ENCODE data around the gene GALT. TPM values are rescaled to one million over a fixed set of nuclear protein-coding genes. Genes with fewer than 3 reads are reported as not detected.

GALT gene
- polyA plus RNA-seq = 10 to 100 TPM; 16.6 to 27.3 TPM

DNA sequence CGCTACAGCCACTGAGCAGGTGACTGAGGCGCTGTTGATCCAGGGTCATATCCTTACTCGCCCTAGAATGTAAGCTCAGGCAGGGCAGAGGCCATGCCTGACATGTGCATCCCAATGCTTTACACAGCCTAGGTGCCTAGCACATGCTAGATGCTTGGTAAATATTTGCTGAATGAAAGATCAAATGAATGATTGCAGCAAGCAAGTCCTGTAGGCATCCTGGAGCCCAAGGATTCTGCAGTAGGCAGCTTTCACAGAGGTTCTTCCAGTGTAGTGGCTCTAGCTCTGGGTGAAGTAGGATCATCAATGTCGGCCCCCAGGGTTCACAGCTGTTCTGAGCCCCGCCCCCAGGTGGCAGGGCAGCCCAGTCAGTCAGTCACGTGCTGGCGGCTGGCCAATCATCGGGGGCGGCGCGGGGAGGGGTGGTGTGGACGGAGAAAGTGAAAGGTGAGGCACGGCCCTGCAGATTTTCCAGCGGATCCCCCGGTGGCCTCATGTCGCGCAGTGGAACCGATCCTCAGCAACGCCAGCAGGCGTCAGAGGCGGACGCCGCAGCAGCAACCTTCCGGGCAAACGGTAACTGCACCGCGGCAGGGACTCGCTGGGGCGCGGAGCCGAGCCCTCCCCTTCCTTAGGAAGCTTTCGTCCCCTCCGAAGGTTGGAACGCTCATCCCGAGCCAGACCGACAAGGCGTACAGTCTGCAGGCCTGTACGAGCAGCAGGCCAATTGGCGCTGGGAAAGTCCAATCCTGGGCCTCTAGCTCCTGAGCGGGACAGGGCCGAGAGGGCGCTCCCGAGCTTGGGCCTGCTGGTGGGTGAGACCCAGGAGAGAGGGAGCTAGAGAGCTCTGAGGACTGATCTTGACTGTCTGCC lies at the start of gene GALT:
Gene GALT, plus strand, starts transcription at position 465 of the 873 bp plus-strand sequence. Its CDS starts 30 bp downstream, at position 495.
- Histone ChIP-seq H3K27ac (ENCODE audit: low read depth in 2 of 2, low read length in 1 of 2) (peak within 1 kb of the TSS; percentile 81 to 86), H3K36me3 (ENCODE audit: control insufficient read depth in 2 of 2, insufficient read depth in 2 of 2, low read length in 1 of 2) (peaks cover 0 to 16% of the 10 kb centered on the region in 2 donors), H3K4me3 (ENCODE audit: low read depth in 1 of 2, low read length in 2 of 2) (peak within 1 kb of the TSS; percentile 72 to 80), H3K9me3 (ENCODE audit: control insufficient read depth in 2 of 2, insufficient read depth in 1 of 2, low read depth in 1 of 2, low read length in 1 of 2) (no peaks in the 10 kb centered on the region), H3K27me3 (ENCODE audit: control insufficient read depth in 1 of 2, insufficient read depth in 2 of 2, low read length in 2 of 2) (no peaks in the 10 kb centered on the region), H3K4me1 (ENCODE audit: control insufficient read depth in 2 of 2, insufficient read depth in 2 of 2, low read length in 1 of 2) (peaks cover 12 to 16% of the 10 kb centered on the region in 2 donors)
- WGBS, 2 donors = 5% methylated on average over 43 of the region's 43 CpGs

- Histone ChIP-seq H3K4me1 (ENCODE audit: control insufficient read depth in 2 of 2, insufficient read depth in 2 of 2, low read length in 1 of 2) (peaks cover 3 to 6% of the 10 kb centered on the region in 2 donors), H3K27me3 (ENCODE audit: control insufficient read depth in 1 of 2, insufficient read depth in 2 of 2, low read length in 2 of 2) (no peaks in the 10 kb centered on the region), H3K4me3 (ENCODE audit: low read depth in 1 of 2, low read length in 2 of 2) (no peak overlapping the region), H3K27ac (ENCODE audit: low read depth in 2 of 2, low read length in 1 of 2) (no peak overlapping the region), H3K9me3 (ENCODE audit: control insufficient read depth in 2 of 2, insufficient read depth in 1 of 2, low read depth in 1 of 2, low read length in 1 of 2) (no peaks in the 10 kb centered on the region), H3K36me3 (ENCODE audit: control insufficient read depth in 2 of 2, insufficient read depth in 2 of 2, low read length in 1 of 2) (no peaks in the 10 kb centered on the region)
- 67 to 90% methylated on average over 1 of the region's 1 CpG for WGBS, 2 donors
Observed at GRCh38 chr9:34599546-34599945, 46.9 kb upstream of the GALT start.

DNA sequence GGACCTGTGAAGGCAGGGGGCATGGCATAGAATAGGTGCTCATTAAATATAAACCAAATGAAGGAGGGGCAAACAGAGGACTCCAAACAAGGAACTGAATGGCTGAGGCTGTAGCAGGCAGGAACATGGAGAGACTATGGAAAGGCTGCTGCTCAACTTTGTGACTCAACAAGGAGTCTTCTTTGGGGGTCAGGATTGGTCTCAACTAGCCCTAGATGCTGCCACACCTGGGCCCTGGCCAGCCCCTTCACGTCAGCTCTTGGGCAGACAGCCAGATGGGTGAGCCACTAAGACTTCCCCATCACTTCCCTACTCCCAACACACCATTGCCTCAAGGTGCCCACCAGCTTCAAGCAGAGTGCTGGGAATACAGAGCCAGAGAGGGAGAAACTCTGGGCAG lies 45.6 kb upstream of the GALT start:
- Histone ChIP-seq H3K9me3 (ENCODE audit: control insufficient read depth in 2 of 2, insufficient read depth in 1 of 2, low read depth in 1 of 2, low read length in 1 of 2) (no peaks in the 10 kb centered on the region), H3K4me3 (ENCODE audit: low read depth in 1 of 2, low read length in 2 of 2) (no peak overlapping the region), H3K36me3 (ENCODE audit: control insufficient read depth in 2 of 2, insufficient read depth in 2 of 2, low read length in 1 of 2) (no peaks in the 10 kb centered on the region), H3K27ac (ENCODE audit: low read depth in 2 of 2, low read length in 1 of 2) (no peak overlapping the region), H3K4me1 (ENCODE audit: control insufficient read depth in 2 of 2, insufficient read depth in 2 of 2, low read length in 1 of 2) (peaks cover 3 to 6% of the 10 kb centered on the region in 2 donors), H3K27me3 (ENCODE audit: control insufficient read depth in 1 of 2, insufficient read depth in 2 of 2, low read length in 2 of 2) (no peaks in the 10 kb centered on the region)
- whole genome bisulfite sequencing, 2 donors = 9 to 33% methylated on average over 1 of the region's 1 CpG

GRCh38 chr9:34601937-34602573 lies 44.4 kb upstream of the GALT start:
- no peaks in the 10 kb centered on the region for H3K9me3 ChIP-seq (ENCODE audit: control insufficient read depth in 2 of 2, insufficient read depth in 1 of 2, low read depth in 1 of 2, low read length in 1 of 2)
- WGBS, 2 donors = 68 to 74% methylated on average over 6 of the region's 6 CpGs
- no peak overlapping the region for H3K27ac ChIP-seq (ENCODE audit: low read depth in 2 of 2, low read length in 1 of 2)
- H3K36me3 ChIP-seq (ENCODE audit: control insufficient read depth in 2 of 2, insufficient read depth in 2 of 2, low read length in 1 of 2) = no peaks in the 10 kb centered on the region
- no peak overlapping the region for H3K4me3 ChIP-seq (ENCODE audit: low read depth in 1 of 2, low read length in 2 of 2)
- peaks cover 3 to 6% of the 10 kb centered on the region in 2 donors for H3K4me1 ChIP-seq (ENCODE audit: control insufficient read depth in 2 of 2, insufficient read depth in 2 of 2, low read length in 1 of 2)
- no peaks in the 10 kb centered on the region for H3K27me3 ChIP-seq (ENCODE audit: control insufficient read depth in 1 of 2, insufficient read depth in 2 of 2, low read length in 2 of 2)

- WGBS, 2 donors = 55 to 63% methylated on average over 4 of the region's 4 CpGs
- peaks cover 3 to 6% of the 10 kb centered on the region in 2 donors for H3K4me1 ChIP-seq (ENCODE audit: control insufficient read depth in 2 of 2, insufficient read depth in 2 of 2, low read length in 1 of 2)
- no peaks in the 10 kb centered on the region for H3K27me3 ChIP-seq (ENCODE audit: control insufficient read depth in 1 of 2, insufficient read depth in 2 of 2, low read length in 2 of 2)
- no peak overlapping the region for H3K4me3 ChIP-seq (ENCODE audit: low read depth in 1 of 2, low read length in 2 of 2)
- no peak overlapping the region for H3K27ac ChIP-seq (ENCODE audit: low read depth in 2 of 2, low read length in 1 of 2)
- peaks cover 0 to 2% of the 10 kb centered on the region in 2 donors for H3K9me3 ChIP-seq (ENCODE audit: control insufficient read depth in 2 of 2, insufficient read depth in 1 of 2, low read depth in 1 of 2, low read length in 1 of 2)
- no peaks in the 10 kb centered on the region for H3K36me3 ChIP-seq (ENCODE audit: control insufficient read depth in 2 of 2, insufficient read depth in 2 of 2, low read length in 1 of 2)
Observed at GRCh38 chr9:34603610-34604231, 42.8 kb upstream of the GALT start.

- H3K27me3 ChIP-seq (ENCODE audit: control insufficient read depth in 1 of 2, insufficient read depth in 2 of 2, low read length in 2 of 2) = no peaks in the 10 kb centered on the region
- H3K27ac ChIP-seq (ENCODE audit: low read depth in 2 of 2, low read length in 1 of 2) = no peak overlapping the region
- peaks cover 1 to 8% of the 10 kb centered on the region in 2 donors for H3K4me1 ChIP-seq (ENCODE audit: control insufficient read depth in 2 of 2, insufficient read depth in 2 of 2, low read length in 1 of 2)
- H3K4me3 ChIP-seq (ENCODE audit: low read depth in 1 of 2, low read length in 2 of 2) = no peak overlapping the region
- peaks cover 0 to 4% of the 10 kb centered on the region in 2 donors for H3K36me3 ChIP-seq (ENCODE audit: control insufficient read depth in 2 of 2, insufficient read depth in 2 of 2, low read length in 1 of 2)
- H3K9me3 ChIP-seq (ENCODE audit: control insufficient read depth in 2 of 2, insufficient read depth in 1 of 2, low read depth in 1 of 2, low read length in 1 of 2) = peaks cover 0 to 2% of the 10 kb centered on the region in 2 donors
Observed at GRCh38 chr9:34606190-34606589, 40.3 kb upstream of the GALT start.

DNA sequence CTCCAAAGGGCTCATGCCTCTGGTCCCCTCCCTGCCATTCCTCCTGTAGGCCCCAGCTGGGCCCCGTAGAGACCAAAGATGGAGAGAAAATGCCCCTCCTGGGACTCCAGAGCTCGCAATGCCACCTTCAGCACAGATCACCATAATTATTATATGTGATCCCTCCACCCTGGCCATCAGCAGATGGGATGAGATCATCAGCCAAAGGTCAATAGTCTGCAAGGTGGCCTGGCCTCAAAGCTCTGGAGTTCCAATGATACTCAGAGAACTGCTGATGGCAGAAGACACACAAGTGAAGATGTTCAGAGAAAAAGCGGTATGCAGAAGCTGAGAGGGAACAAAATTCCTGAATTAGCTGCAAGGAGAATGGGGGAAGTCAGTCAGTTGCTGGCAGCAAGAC lies 39.6 kb upstream of the GALT start:
- H3K27ac ChIP-seq (ENCODE audit: low read depth in 2 of 2, low read length in 1 of 2) = no peak overlapping the region
- peaks cover 0 to 4% of the 10 kb centered on the region in 2 donors for H3K36me3 ChIP-seq (ENCODE audit: control insufficient read depth in 2 of 2, insufficient read depth in 2 of 2, low read length in 1 of 2)
- no peaks in the 10 kb centered on the region for H3K27me3 ChIP-seq (ENCODE audit: control insufficient read depth in 1 of 2, insufficient read depth in 2 of 2, low read length in 2 of 2)
- no peak overlapping the region for H3K4me3 ChIP-seq (ENCODE audit: low read depth in 1 of 2, low read length in 2 of 2)
- WGBS, 2 donors = 83 to 86% methylated on average over 3 of the region's 3 CpGs
- peaks cover 0 to 10% of the 10 kb centered on the region in 2 donors for H3K4me1 ChIP-seq (ENCODE audit: control insufficient read depth in 2 of 2, insufficient read depth in 2 of 2, low read length in 1 of 2)
- peaks cover 0 to 2% of the 10 kb centered on the region in 2 donors for H3K9me3 ChIP-seq (ENCODE audit: control insufficient read depth in 2 of 2, insufficient read depth in 1 of 2, low read depth in 1 of 2, low read length in 1 of 2)

DNA sequence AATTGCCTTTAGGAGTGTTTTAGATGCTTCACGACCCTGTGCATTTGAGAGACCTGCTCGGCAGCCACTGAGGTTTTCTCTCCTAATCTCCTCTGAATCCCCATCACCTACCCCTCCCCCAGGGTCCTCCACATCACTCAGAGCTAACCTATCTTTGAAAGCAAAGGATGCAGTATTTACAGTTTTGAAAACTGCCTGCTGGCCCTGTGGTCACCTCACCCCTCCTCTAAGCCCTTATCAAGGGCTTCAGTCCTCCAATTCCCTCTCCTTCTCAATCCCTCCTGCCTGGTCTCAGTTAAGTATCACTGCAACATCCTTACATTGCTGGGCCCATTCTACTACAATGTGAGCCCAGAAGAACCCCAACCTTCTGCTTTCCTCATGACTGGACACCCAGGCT lies 39.1 kb upstream of the GALT start:
- no peak overlapping the region for H3K27ac ChIP-seq (ENCODE audit: low read depth in 2 of 2, low read length in 1 of 2)
- no peaks in the 10 kb centered on the region for H3K27me3 ChIP-seq (ENCODE audit: control insufficient read depth in 1 of 2, insufficient read depth in 2 of 2, low read length in 2 of 2)
- WGBS, 2 donors = 26 to 36% methylated on average over 2 of the region's 2 CpGs
- no peak overlapping the region for H3K4me3 ChIP-seq (ENCODE audit: low read depth in 1 of 2, low read length in 2 of 2)
- peaks cover 0 to 4% of the 10 kb centered on the region in 2 donors for H3K36me3 ChIP-seq (ENCODE audit: control insufficient read depth in 2 of 2, insufficient read depth in 2 of 2, low read length in 1 of 2)
- H3K4me1 ChIP-seq (ENCODE audit: control insufficient read depth in 2 of 2, insufficient read depth in 2 of 2, low read length in 1 of 2) = peaks cover 0 to 10% of the 10 kb centered on the region in 2 donors
- H3K9me3 ChIP-seq (ENCODE audit: control insufficient read depth in 2 of 2, insufficient read depth in 1 of 2, low read depth in 1 of 2, low read length in 1 of 2) = peaks cover 0 to 2% of the 10 kb centered on the region in 2 donors

DNA sequence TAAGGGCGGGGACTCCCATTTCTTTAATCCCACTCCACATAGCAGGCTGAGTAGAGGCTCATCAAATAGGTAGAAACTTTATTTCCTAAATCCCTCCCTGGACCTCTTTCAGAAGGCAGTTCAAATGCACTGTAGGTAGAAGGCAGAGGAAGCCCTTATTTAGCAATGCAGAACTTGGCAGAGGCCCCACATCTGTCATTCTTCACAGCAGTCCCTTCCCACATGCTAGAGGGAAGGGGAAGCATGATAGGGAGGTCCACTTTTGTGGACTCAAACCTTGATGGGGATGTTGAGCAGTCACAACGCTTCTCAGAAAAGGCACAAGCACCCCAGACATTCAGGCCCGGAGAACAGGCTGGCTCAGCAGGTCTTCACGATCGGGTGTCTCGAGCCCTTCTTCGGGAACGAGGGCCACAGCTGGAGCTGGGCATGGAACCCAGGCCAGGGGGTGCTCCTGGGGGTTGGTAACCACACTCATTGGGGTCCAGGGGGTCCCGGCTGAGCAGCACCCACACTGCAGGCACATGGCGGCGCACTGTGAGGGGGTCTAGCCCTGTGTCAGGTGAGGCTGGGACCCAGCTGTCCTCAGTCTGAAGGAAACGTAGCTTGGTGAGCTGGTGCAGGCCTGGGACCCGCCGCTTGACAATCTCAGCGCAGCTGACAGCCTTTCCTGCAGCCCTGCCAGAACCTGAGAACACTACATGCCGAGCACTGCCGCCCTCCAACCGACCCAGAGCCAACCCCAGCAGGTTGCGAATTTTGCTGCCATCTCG lies 35.9 kb upstream of the GALT start:
- Histone ChIP-seq H3K36me3 (ENCODE audit: control insufficient read depth in 2 of 2, insufficient read depth in 2 of 2, low read length in 1 of 2) (peaks cover 0 to 11% of the 10 kb centered on the region in 2 donors), H3K4me1 (ENCODE audit: control insufficient read depth in 2 of 2, insufficient read depth in 2 of 2, low read length in 1 of 2) (peaks cover 0 to 10% of the 10 kb centered on the region in 2 donors), H3K27ac (ENCODE audit: low read depth in 2 of 2, low read length in 1 of 2) (no peak overlapping the region), H3K4me3 (ENCODE audit: low read depth in 1 of 2, low read length in 2 of 2) (peak overlapping the region; percentile 78 to 81), H3K27me3 (ENCODE audit: control insufficient read depth in 1 of 2, insufficient read depth in 2 of 2, low read length in 2 of 2) (no peaks in the 10 kb centered on the region), H3K9me3 (ENCODE audit: control insufficient read depth in 2 of 2, insufficient read depth in 1 of 2, low read depth in 1 of 2, low read length in 1 of 2) (peaks cover 0 to 2% of the 10 kb centered on the region in 2 donors)
- WGBS, 2 donors = 91 to 93% methylated on average over 20 of the region's 20 CpGs

Measured in esophagus (tissue), 2 donors.